HepG2 (cell line): ENCODE data around the gene C11orf21. TPM values are rescaled to one million over a fixed set of nuclear protein-coding genes. Genes with fewer than 3 reads are reported as not detected.

Experiments
- HMG20A ChIP-seq: IDR thresholded peaks from 2 replicates; pipeline ENCODE4 v1.6.1; 2016; ENCODE audit warnings: borderline replicate concordance
- HNF4A ChIP-seq: sonication (generic); formaldehyde crosslinking; IDR thresholded peaks from 2 replicates; pipeline ENCODE4 v1.4.0; 2020; ENCODE audit warnings: missing genetic modification reagents
- KDM4B ChIP-seq: sonication (generic); formaldehyde crosslinking; IDR thresholded peaks from 2 replicates; pipeline ENCODE4 v1.4.0; 2020; ENCODE audit warnings: missing genetic modification reagents
- PAWR ChIP-seq: sonication (generic); formaldehyde crosslinking; IDR thresholded peaks from 2 replicates; pipeline ENCODE4 v1.4.0; 2020; ENCODE audit warnings: missing genetic modification reagents, mild to moderate bottlenecking, borderline replicate concordance
- ZBTB40 ChIP-seq, 2 experiments: fragments of 450-650 bp in 1 of 2; sonication (generic) in 1 of 2; formaldehyde crosslinking in 1 of 2; IDR thresholded peaks; 2 replicates each; pipeline versions ENCODE4 v1.6.1 to v1.8.0; 2016 to 2022; ENCODE audit warnings: antibody characterized with exemption in 1 of 2, mild to moderate bottlenecking in 1 of 2, missing genetic modification reagents in 1 of 2
- ZNF30 ChIP-seq: sonication (generic); formaldehyde crosslinking; IDR thresholded peaks from 2 replicates; pipeline ENCODE4 v1.5.0; 2020; ENCODE audit warnings: mild to moderate bottlenecking, missing genetic modification reagents
- ZNF468 ChIP-seq: sonication (generic); formaldehyde crosslinking; IDR thresholded peaks from 2 replicates; pipeline ENCODE4 v1.8.0; 2022; ENCODE audit warnings: mild to moderate bottlenecking, moderate library complexity, missing genetic modification reagents
- ZSCAN29 ChIP-seq: sonication (generic); formaldehyde crosslinking; conservative IDR thresholded peaks from 2 replicates; pipeline ENCODE4 v1.4.0; 2020; ENCODE audit warnings: mild to moderate bottlenecking, missing genetic modification reagents
- polyA plus RNA-seq, 8 experiments: library from polyadenylated mRNA; depleted of rRNA in 3 of 8; stranded (reverse) in 7 of 8; unstranded in 1 of 8; fragments of >200 nt; fragmentation: Illumina TruSeq in 4 of 8; extraction: Trizol in 4 of 8; gene quantifications; 2 replicates each; pipeline versions ENCODE4 v1.2.1 to v1.2.3, GENCODE V29; 2011 to 2016; ENCODE audit warnings: low read depth in 4 of 8, missing spikeins in 1 of 8, mixed read lengths in 1 of 8; ENCODE audit not compliant: insufficient read depth in 1 of 8
- total RNA-seq, 5 experiments: library from RNA; depleted of rRNA; stranded (reverse); fragments of >200 nt; fragmentation: Illumina TruSeq; extraction: Trizol; gene quantifications; 2 replicates each; pipeline ENCODE4 v1.2.3, GENCODE V29; 2016; ENCODE audit warnings: low read depth in 1 of 5
- TF ChIP-seq, protein P1 (sequence below): sonication (generic); formaldehyde crosslinking; IDR thresholded peaks from 2 replicates; pipeline ENCODE4 v1.5.0; 2020; ENCODE audit warnings: mild to moderate bottlenecking, missing genetic modification reagents
- TF ChIP-seq, protein P2 (sequence below): sonication (generic); formaldehyde crosslinking; IDR thresholded peaks from 2 replicates; pipeline ENCODE4 v1.5.0; 2020; ENCODE audit warnings: missing genetic modification reagents, mild to moderate bottlenecking, borderline replicate concordance
- TF ChIP-seq, protein P3 (sequence below), 2 experiments: sonication (generic) in 1 of 2; formaldehyde crosslinking in 1 of 2; IDR thresholded peaks; 2 replicates each; pipeline versions ENCODE4 v1.5.1 to v1.6.1; 2011 to 2020; ENCODE audit warnings: borderline replicate concordance in 1 of 2, low read depth in 1 of 2, low read length in 1 of 2, mild to moderate bottlenecking in 1 of 2, missing genetic modification reagents in 1 of 2, moderate library complexity in 1 of 2

C11orf21 gene
- total and polyA plus RNA-seq, 2 of the 13 experiments (the other 11 are each of a cell fraction or from before 2014, with no cell fraction given), result 0.08 TPM; not detected in 1

- TF ChIP-seq ZBTB40 (IDR thresholded peaks at IDR 0.05) (no peak), ZBTB40 (CRISPR knock-in tag; IDR thresholded peaks at IDR 0.05) (no peak; the same call in 1 of the 2 replicates), ZNF30 (CRISPR knock-in tag) (no peak), HNF4A (CRISPR knock-in tag) (no peak), HMG20A (CRISPR knock-in tag) (peak; percentile 38; the same call in 1 of the 2 replicates), ZSCAN29 (CRISPR knock-in tag) (no peak), KDM4B (CRISPR knock-in tag) (no peak), ZNF468 (no peak), PAWR (CRISPR knock-in tag) (no peak)
- TF ChIP-seq, protein P1, sequence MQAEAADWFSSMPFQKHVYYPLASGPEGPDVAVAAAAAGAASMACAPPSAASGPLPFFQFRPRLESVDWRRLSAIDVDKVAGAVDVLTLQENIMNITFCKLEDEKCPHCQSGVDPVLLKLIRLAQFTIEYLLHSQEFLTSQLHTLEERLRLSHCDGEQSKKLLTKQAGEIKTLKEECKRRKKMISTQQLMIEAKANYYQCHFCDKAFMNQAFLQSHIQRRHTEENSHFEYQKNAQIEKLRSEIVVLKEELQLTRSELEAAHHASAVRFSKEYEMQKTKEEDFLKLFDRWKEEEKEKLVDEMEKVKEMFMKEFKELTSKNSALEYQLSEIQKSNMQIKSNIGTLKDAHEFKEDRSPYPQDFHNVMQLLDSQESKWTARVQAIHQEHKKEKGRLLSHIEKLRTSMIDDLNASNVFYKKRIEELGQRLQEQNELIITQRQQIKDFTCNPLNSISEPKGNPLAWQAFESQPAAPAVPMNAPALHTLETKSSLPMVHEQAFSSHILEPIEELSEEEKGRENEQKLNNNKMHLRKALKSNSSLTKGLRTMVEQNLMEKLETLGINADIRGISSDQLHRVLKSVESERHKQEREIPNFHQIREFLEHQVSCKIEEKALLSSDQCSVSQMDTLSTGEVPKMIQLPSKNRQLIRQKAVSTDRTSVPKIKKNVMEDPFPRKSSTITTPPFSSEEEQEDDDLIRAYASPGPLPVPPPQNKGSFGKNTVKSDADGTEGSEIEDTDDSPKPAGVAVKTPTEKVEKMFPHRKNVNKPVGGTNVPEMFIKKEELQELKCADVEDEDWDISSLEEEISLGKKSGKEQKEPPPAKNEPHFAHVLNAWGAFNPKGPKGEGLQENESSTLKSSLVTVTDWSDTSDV, result no peak
- TF ChIP-seq, protein P2, sequence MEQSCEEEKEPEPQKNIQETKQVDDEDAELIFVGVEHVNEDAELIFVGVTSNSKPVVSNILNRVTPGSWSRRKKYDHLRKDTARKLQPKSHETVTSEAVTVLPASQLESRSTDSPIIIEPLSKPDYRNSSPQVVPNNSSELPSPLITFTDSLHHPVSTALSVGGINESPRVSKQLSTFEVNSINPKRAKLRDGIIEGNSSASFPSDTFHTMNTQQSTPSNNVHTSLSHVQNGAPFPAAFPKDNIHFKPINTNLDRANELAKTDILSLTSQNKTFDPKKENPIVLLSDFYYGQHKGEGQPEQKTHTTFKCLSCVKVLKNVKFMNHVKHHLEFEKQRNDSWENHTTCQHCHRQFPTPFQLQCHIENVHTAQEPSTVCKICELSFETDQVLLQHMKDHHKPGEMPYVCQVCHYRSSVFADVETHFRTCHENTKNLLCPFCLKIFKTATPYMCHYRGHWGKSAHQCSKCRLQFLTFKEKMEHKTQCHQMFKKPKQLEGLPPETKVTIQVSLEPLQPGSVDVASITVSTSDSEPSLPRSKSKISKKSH (CRISPR knock-in tag), result peak; percentile 20; the same call in 1 of the 2 replicates
- TF ChIP-seq, protein P3, sequence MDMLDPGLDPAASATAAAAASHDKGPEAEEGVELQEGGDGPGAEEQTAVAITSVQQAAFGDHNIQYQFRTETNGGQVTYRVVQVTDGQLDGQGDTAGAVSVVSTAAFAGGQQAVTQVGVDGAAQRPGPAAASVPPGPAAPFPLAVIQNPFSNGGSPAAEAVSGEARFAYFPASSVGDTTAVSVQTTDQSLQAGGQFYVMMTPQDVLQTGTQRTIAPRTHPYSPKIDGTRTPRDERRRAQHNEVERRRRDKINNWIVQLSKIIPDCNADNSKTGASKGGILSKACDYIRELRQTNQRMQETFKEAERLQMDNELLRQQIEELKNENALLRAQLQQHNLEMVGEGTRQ (IDR thresholded peaks at IDR 0.05; ENCODE audit: low read depth, low read length), result no peak
- TF ChIP-seq, protein P3 (CRISPR knock-in tag; IDR thresholded peaks at IDR 0.05; ENCODE audit: borderline replicate concordance), result no peak
Measured at GRCh38 chr11:2268729-2269600, 32.8 kb downstream of the C11orf21 start (continued).
